Activated CD8-positive, alpha-beta memory T cell treated with anti-CD3 and anti-CD28 coated beads, Interleukin-2, amount 50 U/mL, for 24 hours (primary cell): ENCODE results near the gene SEMA4G.
"Not testable (repeated sequence)": the region's sequence is repeated elsewhere in the genome, so short reads cannot be mapped to it uniquely, and the experiment has no call there.

Source experiments
- DNase-seq: peaks from one replicate; pipeline ENCODE4 v3.0.0-alpha.2; 2020; ENCODE audit errors: extremely low read depth

Gene SEMA4G

DNA sequence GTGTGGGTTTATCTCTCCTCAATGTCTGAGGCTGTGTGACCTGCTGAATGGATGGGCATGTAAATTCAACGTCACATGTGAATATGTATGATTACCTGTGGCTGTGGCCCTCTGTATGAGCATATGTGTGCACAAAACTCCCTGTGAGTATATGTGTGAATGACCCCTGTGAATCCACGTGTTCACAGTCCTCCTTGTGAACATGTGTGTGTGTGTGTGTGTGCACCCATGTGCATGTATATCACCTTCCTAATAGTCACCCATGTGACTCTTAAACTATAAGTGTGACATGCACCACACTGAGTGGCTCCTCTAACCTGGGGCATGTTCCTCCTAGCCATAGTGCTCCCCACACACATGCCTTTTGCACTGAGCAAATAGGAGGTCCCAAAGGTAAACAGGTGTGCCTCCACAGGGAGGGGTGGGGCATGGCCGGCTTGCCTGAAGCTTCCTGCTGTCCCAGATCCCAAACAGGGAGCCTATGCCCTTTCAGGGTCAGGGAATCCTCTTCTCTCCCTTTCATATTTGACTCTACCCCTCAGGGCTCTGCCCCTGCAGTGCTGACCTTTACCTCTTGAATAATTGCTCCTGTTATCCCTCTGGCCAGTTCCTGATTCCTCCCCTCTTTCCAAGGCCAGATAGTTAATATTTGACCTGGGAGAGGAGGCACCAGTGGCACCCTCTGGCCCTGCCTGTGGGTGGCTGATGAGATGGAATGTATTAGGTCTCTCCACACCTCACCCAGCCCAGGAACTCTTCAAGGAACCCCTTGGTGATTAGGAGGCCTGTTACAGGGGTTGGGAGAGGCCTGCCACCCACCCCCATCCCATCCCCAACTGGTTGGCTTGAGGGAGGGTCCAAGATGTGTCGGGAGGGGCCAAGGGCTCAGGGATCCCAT, 1.9 kb downstream of the SEMA4G start:
- no peak for DNase-seq

DNA sequence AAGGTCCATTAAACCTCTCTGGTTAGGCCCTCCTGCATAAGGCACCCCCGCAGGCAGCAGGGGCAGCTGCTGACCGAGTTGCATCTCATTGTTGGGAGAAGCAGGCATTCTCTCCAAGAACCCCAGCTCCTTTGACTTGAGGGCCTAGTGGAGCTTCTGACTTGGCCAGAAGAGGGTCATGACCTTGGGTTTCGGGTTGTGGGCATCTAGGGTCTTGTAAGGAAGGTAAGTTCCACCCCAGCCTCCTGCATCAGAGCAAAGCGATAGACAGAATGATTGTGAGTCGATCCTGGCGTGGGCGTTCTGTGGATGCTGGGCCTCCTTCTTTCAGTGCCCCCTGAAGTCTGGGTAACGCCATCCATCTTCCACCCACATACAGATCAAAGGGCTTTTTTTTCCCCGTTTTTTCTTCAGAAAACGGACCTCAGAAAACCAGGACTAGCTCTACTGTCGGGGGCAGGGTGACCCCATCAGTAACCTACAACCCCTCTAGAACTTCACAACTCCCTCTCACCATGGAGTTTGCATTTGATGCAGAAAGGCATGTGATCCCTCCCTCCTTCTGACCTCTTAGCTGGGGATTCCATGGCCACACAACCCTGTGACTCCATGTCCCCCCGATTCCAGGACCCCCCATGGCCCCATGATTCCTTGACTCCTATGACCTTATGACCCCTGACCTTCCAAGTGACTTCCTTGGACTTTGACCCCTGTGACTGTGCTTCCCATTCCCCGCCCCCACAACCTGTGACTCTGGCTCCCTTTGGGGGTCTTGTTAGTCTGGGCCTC, 3.0 kb downstream of the SEMA4G start:
- DNase-seq = no peak

DNA sequence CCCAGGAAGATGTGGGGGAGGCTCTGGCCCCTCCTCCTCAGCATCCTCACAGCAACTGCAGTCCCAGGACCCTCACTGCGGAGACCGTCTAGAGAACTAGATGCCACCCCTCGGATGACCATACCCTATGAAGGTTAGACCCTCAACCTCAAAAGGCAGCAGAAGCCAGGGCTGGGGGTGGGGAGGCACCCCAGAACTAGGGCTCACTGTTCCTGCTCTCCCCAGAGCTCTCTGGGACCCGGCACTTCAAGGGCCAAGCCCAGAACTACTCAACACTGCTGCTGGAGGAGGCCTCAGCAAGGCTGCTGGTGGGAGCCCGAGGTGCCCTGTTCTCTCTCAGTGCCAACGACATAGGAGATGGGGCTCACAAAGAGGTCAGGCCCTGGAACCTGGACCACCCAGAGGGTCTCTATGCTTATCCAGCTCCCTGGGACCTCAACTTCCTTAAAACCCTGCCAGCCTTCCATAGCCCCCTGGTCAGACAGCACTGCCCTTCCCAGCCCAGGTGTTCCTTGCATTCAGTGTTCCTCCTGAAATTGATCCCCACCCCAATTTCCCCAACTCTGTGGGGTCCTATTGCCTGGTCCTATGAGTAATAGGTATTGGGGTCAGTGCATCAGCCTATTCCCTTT, 3.7 kb downstream of the SEMA4G start:
- DNase-seq = no peak

DNA sequence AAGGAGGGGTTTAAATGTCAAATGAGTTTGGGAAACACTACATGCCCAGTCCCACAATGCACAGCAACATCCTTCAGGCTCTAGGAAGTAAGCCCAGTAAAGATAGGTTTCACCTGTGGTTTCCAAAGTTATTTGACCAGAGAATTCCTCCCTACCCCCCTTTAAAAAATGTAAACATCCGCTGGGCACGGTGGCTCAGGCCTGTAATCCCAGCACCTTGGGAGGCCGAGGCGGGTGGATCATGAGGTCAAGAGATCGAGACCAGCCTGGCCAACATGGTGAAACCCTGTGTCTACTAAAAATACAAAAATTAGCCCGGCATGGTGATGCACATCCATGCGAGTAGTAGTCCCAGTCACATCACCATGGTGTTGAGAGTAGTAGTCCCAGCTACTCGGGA, 6.1 kb downstream of the SEMA4G start:
- not testable (repeated sequence) for DNase-seq

DNA sequence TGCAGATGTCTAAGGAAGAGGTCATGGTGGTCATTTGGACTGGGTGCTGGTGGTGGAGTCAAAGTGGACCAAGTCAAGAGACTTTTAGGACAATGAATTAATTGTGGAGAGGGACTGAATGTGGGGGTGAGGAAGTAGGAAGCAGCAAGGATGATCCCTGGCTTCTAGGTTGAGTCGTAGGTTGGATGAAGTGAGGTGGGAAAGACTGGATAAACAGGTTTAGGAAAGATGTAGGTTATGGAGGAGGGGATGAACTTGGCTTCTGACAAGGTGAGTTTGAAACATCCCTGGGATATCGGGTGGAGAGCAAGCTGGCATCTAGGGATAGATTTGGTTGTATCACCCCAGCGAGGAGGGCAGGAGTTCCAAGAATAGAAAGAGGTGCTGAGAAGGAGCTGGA, 7.6 kb downstream of the SEMA4G start:
- no peak for DNase-seq

DNA sequence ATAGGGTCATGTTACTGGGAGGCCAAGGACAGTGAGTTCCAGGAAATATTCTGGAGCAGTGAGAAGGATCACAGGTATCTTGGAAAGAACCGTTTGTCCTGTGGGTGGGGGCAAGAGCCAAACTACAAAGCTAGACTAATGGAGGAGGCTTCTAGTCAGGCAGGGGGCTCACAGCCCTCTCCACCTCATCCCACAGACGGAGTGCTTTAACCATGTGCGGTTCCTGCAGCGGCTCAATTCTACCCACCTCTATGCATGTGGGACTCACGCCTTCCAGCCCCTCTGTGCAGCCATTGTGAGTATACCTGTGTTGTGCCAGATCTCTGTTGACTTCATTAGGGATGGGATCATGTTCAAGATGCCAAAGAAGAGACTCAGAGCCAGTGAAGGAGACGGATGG, 8.1 kb downstream of the SEMA4G start:
- no peak for DNase-seq

DNA sequence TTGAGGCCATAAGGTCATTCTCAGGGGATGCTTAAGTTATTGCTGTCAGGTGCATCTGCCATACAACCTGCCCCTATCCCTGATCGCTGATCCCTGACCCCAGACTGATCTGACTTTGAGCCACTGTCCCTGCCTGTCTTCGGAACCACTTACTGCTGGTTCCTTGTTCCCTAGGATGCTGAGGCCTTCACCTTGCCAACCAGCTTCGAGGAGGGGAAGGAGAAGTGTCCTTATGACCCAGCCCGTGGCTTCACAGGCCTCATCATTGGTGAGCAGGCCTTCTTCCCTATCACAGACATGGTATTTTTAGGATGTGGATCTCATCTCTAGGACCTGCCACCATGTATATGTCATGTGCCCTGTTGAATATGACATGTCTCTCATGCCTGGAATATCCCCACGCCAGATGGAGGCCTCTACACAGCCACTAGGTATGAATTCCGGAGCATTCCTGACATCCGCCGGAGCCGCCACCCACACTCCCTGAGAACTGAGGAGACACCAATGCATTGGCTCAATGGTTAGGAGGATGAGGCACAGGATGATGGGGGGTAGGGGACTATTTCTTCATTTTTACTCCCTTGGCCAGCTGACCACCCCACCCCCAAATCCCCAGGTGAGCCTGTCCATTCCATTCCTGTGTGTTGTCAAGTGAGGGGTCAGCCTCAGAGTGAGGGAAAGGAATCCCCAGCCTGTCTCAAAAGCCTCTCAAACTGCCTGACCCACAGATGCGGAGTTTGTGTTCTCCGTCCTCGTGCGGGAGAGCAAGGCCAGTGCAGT, 9.0 kb downstream of the SEMA4G start:
- no peak for DNase-seq

DNA sequence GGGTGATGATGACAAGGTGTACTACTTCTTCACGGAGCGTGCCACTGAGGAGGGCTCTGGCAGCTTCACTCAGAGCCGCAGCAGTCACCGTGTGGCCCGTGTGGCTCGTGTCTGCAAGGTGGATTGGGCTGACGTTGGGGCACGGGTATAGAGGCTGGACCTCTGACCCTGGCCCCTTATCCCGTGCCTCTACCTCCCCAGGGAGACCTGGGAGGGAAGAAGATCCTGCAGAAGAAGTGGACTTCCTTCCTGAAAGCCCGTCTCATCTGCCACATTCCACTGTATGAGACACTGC, 9.5 kb downstream of the SEMA4G start:
- no peak for DNase-seq

DNA sequence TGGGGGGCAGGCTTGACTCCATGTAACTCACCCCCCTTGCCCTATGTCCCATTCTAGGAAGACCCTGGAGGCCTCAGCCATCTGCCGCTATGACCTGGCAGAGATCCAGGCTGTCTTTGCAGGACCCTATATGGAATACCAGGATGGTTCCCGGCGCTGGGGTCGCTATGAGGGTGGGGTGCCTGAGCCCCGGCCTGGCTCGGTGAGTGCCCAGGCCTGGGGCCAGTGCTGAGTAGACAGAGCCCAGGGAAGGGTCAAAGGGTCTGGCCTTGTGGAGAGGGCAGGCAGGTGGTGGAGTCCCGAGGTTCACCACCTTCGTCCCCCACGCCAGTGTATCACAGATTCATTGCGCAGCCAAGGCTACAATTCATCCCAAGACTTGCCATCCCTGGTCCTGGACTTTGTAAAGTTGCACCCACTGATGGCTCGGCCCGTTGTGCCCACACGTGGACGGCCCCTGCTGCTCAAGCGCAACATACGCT, 10.5 kb downstream of the SEMA4G start:
- DNase-seq = no peak

DNA sequence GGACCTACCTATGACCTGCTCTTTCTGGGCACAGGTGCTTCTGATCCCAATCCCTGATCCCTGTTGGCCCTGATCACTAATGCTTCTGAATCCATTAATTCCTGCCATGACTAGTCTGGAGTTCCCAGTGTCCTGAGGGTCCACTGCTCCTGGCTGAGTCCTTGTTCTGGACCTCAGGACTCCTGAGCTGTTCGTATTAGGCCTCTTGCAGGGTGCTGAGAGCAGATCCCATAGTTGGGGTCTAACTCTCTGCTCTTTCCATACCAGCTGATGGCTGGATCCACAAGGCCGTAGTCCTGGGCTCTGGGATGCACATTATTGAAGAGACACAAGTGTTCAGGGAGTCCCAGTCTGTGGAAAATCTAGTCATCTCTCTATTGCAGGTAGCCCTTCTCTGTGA, 11.0 kb downstream of the SEMA4G start:
- no peak for DNase-seq

DNA sequence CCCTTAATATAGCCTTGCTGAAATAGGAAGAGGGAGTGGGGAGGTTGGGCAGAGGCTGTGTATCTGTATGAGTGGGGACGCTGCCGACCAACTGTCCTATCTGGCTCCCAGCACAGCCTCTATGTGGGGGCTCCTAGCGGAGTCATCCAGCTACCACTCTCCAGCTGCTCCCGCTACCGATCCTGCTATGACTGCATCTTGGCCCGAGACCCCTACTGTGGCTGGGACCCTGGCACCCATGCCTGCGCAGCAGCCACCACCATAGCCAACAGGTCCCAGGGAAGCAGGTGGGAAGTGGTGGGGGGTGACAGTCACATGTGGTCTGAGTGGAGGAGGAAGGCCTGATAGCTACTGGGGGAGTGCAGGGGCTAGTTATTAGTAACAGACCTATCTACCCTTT, 11.4 kb downstream of the SEMA4G start:
- no peak for DNase-seq

DNA sequence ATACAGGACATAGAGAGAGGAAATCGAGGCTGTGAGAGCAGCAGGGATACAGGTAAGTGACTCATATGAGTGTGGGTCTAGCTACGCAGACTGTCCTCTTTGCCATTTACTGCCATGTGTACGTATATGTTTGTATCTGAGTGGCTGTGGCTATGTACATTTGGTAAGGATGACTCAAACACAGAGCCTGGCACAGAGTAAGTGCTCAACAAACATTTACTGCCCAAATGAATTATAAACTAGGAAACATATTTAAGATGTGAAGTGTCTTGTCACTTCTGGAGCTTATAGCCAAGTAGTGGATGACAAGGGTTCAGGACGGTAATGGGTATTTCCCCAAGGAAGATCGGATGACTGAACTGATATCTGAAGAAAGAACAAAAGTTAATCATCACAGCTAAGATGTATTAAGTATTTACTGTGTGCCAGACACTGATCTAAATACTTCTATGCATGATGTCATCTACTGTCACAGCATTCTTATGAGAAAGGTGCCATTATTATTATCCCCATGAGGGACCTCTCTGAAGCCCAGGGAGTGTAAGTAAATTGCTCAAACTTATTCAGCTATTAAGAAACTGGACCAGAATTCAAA, 12.0 kb downstream of the SEMA4G start:
- DNase-seq = no peak

DNA sequence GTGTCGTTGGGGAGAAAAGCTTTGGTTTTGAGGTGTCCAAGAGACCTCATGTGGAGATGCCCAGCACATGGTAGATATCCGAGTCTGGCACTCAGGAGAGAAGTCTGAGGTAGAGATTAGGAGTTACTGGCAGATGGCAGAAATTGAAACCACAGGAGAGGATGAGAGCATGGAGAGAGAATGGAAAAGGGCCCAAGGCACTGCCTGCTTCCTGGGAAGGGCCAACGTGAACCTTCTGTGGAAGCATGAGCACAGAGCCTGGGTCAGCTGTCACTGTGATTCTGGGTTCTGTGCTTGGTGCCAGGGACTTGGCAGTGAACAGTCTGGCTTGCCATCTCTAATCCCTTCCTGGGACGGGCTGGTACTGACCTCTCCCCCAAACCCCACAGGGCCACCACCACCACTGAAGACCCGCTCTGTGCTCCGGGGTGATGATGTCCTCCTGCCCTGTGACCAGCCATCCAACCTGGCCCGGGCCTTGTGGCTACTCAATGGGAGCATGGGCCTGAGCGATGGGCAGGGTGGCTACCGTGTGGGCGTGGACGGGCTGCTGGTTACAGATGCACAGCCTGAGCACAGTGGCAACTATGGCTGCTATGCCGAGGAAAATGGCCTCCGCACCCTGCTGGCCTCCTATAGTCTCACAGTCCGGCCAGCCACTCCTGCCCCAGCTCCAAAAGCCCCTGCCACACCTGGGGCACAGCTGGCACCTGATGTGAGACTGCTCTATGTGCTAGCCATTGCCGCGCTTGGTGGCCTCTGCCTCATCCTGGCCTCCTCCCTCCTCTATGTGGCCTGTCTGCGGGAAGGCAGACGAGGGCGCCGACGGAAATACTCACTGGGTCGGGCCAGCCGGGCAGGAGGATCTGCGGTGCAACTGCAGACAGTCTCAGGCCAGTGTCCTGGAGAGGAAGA, 13.9 kb downstream of the SEMA4G start:
- no peak for DNase-seq

DNA sequence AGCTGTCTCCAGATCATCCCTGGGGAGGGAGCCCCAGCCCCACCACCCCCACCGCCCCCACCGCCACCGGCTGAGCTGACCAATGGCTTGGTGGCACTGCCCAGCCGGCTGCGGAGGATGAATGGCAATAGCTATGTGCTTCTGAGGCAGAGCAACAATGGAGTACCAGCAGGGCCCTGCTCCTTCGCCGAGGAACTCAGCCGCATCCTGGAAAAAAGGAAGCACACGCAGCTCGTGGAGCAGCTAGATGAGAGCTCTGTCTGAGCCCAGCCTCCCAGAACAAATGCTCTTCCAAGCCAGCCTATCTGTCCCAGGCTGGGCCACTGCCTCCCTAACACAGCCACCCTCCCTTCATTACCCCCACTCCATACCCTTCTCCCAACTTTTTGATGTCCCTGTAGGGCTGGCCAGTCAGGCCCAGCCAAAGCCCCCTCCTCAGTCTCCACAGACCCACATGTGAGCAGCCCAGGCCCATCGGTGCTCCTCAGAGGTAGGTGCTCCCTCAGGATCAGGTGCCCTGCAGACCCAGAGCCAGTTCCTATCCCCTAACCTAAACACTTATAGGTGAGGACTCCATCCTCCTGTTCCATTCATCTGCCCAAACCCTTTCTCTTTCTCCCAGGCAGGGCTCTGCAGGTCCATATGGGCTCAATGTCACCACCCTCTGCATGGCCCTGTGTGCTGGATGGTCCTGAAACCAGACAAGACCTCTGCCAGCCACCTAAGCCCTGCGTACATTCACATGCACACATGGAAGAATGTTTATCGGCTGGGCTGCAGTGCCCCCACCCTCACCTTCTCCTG, 14.8 kb downstream of the SEMA4G start:
- no peak for DNase-seq

DNA sequence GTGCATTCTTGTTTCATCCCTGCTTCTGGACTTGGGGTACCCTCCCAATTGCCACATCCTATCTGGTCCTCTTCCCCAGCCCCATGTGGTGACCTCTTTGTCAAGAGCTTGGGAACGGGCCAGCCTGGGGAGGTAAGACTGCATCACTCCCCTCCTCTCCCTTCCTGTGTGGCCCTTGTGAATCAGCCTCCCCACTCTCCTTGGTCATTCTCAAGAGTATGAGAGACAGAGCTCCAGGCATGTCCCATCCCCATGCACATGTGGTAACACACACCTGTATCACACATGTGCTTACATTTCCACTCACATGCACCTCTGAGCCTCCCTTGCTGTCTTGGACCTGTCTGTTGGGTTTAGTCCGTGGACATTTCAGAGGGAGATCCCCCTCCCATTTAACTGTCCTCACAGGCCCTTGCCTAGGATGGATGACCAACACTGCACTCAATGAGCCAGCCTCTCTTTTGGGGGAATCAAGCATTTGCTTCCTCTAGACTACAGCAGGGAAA, 15.4 kb downstream of the SEMA4G start:
- DNase-seq = no peak

DNA sequence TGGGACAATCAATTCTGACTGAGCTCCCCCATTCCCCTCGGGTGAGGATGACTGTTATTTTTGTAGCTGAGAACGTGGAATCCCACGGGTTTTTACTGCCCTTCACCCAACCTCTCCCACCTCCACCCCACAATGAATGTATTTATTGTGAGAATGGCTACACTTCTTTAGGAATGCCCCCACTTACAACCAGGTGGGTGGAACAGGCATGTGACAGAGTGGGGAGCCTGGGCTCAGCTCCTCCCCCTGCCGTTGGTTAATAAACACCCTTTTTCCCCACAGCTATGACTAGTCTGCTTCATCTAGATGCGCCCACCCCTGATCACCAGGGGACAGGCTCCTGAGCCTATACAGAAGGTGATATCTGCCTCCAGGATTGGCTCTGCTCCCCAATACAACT, 16.0 kb downstream of the SEMA4G start:
- no peak for DNase-seq

DNA sequence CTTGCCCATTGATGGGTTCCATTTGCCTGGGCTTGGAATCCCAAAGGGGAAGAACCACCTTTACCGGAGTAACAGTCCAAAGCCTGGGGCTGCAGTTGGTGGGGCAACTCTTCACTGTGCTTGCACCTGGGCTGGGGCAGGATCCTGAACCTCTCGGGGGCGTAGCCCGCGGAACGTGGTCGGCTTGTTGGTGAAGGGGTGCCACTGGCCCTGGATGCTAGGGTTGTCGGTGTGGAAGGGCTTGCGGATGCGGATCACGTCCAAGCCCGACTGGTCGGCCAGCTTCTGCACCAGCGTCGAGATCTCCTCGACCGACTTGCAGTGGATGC, 17.3 kb downstream of the SEMA4G start:
- no peak for DNase-seq

DNA sequence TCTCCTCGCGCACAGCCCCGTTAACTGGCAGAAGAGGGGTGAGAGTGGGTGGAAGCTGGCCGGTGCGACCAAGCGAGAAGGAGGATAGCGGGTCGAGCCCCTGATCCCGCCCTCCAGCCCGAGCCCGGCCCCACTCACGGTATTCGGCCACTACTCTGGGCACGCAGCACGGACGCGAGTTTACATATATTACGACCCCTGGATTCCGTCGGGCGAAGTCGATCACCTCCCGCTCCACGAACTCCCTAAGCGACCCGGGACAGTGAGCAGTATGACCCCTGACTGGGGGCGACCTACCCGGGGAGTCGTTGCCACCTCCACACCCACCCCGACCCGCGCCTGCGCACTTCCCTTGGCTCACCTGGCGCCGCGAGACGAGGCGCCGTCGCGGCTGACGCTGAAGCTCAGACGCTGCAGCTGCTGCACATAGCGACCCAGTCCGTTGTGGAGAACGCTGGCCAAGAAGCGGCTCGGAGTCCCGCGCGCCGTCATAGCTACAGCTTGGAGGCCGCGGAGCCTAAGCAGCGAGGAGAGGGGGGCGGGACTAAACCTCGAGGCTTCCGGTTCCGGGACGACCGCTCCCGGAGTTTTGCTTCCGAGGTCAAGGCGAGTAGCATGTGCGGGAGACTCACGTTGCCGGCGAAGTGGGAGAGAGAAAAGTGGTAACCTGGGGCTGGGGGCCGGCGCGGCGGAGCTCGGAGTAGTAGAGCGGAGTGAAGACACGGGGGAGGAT, 17.8 kb downstream of the SEMA4G start, which contains the start of the genes MRPL43 and TWNK:
Gene MRPL43 (minus strand): TSS at position 546 of the 733 bp plus-strand sequence. CDS start 54 bp downstream, at position 492.
Gene TWNK (plus strand): TSS at position 592 of the 733 bp plus-strand sequence. CDS start 668 bp downstream, outside the sequence.
- peak; percentile 73 for DNase-seq

DNA sequence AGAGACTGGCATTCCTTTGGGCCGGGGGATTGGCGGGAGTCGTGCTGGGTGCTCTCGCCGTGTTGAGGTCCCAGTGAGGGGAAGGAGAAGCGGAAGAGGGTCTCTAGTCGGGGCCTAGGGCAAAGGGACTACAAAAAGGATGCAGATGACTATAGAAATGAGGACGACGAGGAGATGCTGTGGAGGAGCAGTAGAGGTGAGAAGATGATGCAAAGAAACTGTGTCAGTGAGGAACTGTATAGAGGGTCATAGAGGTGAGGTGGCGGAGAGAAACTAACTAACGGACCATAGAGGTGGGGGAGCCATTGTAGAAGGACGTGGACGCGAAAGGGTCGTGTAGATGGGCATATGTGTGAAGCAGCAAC, 18.4 kb downstream of the SEMA4G start:
- no peak for DNase-seq
